Measurements from ENCODE around the gene C6orf15.

Gene C6orf15

DNA sequence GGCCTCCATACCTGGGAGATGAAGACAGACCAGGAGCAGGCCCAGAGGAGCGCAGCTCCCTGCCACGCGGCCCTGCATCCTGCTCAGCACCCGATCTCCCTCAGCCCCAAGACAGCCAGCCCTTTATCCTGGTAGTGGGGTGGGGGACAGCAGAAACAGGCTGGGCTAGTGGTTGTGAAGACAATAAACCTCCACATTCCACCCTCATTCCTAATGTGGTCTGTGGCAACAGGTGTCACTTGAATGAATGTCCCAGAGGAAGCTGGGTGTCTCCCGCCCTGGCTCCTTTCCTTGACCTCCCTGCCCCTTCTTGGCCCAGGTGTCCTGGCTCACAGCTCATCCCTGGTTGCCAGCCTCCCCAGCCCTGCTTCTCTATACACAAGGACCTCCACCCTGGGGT, at the start of gene C6orf15:
Gene C6orf15 (minus strand): TSS at position 98 of the 400 bp plus-strand sequence. CDS start 20 bp downstream, at position 78.
- DNase-seq (ENCODE audit: low read depth, low spot score), result no peak

DNA sequence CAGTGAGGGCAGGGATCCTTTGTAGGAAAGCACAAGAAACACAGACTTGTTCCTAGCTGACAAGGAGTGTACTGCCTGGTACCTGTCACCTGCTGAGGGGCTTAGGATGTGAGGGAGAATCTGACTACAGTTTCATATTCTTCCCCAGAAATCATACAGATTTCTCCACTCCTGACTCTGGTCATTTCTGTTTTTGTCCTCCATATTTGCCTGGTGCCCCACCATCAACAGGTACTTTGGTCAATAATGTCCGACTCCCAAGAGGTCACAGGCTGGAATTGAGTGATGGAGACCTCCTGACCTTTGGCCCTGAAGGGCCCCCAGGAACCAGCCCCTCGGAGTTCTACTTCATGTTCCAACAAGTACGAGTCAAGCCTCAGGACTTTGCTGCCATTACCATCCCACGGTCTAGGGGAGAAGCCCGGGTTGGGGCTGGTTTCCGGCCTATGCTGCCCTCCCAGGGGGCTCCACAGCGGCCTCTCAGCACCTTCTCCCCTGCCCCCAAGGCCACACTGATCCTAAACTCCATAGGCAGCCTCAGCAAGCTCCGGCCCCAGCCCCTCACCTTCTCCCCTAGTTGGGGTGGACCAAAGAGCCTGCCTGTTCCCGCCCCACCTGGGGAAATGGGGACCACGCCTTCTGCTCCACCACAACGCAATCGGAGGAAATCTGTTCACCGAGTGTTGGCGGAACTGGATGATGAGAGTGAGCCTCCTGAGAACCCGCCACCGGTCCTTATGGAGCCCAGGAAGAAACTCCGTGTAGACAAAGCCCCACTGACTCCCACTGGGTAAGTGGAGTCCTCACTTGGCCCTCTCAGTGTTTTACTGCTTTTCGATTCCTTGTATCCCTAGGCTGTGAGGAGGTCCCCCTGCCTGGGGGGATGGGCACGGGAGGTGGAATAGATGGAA, 49.1 kb upstream of the C6orf15 start:
- DNase-seq (ENCODE audit: low read depth, low spot score), result no peak

DNA sequence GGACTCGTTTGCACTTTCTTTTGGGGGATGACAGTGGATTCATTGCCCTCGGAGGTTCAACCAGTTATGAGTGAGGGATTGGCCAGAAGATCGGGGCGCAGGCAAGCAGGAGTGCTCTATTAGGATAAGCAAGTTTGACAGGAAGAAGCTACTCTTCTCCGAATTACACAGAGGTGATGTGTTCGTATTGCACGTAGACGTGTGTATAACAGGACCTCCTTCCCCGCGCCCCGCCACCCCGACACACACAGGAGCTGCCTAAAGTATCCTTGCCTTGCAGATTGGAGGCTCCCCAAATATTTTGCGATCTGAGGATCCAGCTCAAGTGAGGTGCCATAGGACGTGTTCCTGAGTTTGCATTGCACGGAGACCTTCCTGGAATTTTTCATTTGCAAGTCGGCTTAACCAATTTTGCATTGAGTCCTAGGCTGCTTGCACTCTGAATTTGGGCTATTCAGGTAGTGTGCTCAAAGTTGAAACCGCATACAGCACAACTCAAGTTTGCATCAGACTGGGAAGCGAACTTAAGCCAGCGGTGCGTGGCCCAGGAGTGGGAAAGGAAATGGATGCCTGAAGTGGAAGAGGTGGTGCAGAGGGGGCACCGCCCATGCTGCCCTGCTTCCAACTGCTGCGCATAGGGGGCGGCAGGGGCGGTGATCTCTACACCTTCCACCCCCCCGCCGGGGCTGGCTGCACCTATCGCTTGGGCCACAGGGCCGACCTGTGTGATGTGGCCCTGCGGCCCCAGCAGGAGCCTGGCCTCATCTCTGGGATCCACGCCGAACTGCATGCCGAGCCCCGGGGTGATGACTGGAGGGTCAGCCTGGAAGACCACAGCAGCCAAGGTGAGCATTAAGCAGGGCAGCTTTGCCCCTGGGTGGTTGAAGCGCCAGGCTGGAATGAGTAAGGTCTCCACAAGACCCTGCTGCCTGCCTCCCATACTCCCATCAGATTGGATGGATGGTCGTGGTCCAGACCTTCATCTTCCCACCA, 46.8 kb upstream of the C6orf15 start:
- DNase-seq (ENCODE audit: low read depth, low spot score), result no peak

DNA sequence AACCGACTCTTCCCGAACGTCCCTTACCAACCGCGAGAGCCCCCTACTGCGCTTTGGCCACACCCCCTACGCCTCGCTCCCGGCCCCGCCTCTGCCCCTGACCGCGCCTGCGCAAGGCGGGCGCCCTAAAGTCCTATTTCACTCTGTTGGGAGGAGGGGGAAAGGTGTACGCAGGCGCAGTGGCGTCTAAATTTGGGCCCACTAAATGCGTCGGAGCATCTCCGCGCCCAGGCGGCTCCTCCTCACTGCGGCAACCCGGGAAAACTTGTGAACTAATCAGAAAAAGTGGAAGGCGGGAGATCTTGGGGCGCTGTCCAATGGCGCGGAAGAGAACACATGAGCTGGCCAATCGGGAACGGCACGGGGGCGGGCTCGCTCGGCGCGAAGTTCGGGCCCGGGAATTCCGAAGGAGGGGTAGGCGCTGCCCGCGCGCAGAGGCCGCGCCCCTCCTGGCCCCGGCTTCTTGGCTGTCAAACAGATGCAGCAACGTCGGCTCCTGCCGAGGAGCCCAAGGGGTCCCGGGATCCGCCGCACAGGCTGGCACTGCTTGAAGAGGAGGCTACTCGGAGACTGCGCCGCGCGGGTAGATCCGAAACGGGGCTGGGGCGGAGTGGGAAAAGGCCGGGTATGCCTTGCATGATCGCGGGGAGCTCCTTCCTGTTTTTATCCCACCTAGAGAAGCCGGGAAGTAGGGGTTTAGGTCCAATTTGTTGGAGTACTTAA, 45.9 kb upstream of the C6orf15 start, which contains the start of gene TCF19:
Gene TCF19 (plus strand): TSS at position 450 of the 723 bp plus-strand sequence. CDS start 881 bp downstream, outside the sequence.
- no peak for DNase-seq (ENCODE audit: low read depth, low spot score)

DNA sequence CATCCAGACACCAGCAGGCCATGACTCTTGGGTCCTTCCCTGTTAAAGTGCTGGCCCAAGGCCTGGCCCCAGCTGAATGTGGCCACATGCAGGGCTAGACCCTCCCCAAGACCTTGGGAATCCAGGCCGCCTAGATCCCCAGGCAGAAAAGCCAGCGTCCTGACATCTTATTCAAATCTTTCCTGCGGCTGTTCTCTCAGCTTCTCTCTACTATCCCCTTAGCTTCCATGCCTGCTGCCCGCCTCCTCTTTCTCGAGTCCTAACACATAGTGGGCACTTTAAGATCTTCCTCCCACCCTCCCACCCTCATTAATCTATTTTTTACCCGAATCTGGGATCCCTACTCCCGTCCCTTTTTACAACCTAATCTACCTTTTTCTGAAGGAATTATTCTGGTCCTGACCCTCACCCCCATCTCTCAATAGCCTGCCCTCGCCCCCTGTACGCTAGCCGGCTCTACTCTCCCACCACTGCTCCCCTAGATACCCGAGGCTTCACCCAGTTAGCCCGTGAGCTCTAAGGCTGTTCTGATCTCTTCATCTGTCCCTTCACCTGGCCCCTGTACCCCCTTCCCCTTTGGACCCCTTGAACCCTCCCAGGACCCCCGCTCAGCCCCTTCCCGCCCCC, 45.3 kb upstream of the C6orf15 start, which contains the start of gene CCHCR1:
Gene CCHCR1 (minus strand): TSS at position 290 of the 627 bp plus-strand sequence. CDS start 202 bp downstream, at position 88.
- no peak for DNase-seq (ENCODE audit: low read depth, low spot score)

DNA sequence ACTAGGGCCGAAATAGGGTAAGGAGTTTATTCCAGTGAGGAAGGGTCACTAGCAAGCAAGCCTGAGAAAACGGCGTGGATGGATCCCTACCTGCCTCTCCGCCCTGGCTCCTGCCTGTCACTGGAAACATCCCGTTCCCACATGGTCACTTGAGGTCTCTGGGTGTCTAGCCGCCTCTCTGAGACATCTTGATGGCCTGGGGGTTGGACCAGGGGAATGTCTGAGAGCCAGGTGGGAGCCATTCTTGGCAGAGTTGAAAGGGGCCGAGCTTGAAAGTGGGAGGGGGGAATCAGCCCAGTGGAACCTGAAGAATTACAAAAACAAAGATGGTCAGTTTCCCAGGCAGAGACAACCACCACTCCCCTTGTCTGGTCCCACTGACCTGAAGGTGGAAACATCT, 44.3 kb upstream of the C6orf15 start:
- DNase-seq (ENCODE audit: low read depth, low spot score), result no peak

DNA sequence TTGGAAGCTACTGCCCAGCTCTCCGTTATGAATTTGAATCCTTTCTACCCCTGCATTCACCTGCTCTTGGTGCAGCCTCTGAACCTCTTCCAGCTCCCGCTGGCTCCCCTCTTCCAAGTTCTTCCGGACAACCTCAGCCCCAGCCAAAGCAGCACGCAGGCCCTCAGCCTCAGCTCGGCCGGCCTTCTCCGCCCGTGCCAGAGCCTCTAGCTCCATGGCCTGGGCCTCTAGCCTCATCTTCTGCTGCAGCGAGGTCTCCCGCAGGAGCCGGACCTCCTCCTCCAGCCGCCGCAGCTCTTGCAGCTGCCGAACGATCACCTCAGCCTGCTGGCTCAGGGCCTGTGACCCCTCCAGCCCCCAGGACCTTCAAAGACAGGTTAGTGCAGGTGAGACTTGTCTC, 42.1 kb upstream of the C6orf15 start:
- DNase-seq (ENCODE audit: low read depth, low spot score), result no peak

DNA sequence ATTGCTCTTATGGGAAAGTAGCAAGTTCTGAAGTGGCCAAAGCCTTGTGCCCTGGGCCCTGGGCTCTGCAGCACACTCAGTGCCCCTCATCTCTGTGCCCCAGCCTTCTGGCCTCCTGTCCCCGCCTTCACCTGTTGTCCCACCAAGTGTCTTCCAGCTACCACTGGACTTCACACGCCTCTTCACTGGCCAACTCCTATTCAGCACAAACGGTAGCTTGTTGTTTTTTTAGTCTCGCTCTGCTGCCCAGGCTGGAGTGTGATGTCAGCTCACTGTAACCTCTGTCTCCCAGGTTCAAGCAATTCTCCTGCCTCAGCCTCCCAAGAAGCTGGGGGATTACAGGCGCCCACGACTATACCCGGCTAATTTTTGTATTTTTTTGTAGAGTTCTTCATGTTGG, 40.4 kb upstream of the C6orf15 start:
- no peak for DNase-seq (ENCODE audit: low read depth, low spot score)

DNA sequence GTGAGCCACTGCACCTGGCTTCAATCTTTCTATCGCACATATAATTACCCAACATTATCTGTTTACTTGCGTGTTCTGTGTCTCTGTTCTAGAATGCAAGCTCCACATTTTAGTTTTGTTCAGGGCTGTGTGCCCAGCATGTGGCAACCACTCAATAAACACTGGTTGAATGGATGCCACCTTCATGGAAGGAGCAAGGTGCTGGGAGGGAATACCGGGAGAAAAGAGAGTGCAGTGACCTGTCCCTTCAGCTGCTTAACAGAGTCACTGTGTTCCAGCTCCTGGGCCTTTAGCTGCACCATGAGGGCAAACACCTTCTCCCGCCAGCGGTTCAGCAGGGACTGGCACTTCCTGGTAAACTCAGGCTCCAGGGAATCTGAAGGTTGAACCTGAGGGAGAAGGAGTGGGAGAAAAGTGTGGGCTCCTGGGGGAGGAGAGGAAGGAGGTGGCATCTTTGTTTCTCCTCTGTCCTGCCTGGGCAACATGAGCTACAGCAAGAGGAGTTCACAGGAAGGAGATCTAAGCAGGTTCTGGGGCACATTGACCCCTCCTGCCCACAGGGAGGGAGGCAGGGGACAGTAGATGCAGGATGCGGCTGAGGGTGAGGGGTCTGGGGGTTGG, 37.6 kb upstream of the C6orf15 start:
- DNase-seq (ENCODE audit: low read depth, low spot score), result no peak

DNA sequence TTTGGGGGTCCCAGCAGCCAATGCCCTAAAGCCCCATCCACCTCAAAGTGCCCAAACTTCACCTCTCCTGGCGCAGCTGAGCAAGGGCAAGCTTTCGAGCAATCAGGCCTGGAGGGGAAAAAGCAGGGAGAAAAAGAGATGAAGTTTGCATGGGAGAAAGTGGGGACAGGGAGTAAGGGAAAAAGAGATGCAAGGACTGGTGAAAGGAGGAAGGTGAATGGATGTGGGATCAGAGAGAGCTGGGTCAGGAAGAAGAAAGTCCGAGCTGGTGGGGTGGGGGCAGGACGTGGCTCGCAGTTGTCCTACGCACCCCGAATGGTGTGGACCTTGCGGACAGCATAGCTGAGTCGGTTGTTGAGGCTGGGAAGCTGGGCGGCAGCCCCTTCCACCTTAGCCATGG, 33.0 kb upstream of the C6orf15 start:
- DNase-seq (ENCODE audit: low read depth, low spot score), result no peak

DNA sequence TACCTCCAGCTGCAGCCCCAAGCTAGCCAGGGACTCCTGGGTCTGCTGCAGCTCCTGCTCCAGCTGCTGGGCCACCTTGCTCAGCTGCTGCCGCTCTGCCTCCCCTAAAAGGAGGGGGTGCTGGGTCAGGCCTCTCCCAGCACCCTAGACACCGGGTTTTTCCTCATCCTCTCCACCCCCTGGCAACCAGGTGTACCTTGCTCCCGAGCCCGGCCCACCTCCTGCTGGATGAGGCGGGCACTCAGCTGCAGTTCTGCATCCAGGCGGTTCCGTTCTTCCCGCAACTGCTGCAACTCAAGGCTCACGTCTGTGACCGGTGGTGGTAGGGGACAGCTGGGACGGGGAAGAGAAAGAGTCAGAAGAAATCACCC, 32.6 kb upstream of the C6orf15 start:
- DNase-seq (ENCODE audit: low read depth, low spot score), result no peak

DNA sequence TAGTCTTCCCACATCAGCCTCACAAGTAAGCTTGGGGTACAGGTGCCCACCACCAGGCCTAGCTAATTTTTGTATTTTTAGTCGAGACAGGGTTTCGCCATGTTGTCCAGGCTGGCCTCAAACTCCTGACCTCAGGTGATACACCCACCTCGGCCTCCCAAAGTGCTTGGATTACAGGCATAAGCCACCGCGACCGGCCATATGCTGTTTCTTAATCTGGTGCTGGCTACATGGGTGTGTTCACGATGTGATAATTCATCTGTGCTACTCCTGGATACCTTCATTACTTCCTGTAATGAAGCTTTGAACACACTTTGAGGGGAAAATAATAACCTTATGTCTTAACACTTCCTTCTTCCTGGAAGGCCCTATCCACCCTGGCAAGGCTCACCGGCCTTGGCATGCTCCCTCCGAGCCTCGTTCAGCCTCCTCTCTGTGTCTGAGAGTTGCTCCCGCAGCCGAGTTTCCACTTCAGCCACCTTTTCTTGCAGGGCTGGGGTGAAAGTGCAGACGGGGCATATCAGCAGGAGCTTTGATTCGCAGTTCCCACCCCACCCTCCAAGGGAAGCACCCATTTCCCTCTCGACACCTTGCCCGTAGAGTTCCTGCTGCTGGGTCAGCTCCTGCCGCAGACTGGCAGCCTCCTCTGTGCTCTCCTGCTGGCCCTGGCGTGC, 32.1 kb upstream of the C6orf15 start:
- no peak for DNase-seq (ENCODE audit: low read depth, low spot score)

DNA sequence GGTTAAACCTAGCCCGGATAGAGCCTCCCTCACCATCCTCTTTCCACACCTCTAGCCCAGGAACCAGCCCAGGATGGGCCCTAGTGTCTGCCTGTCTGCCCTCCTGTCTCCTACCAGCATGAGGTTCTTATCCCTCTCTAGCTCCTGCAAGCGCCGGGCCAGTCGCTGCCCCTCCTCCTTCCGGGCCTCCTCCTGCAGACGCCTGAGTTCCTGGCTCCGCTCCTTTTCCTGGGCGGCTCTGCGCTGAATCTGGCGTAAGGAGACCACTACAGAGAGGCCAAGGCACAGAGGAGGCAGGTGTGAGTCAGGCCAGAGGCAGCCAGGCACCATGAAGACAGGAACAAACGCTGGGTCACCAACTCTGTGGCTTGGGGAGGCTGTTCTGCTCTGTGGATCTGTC, 30.8 kb upstream of the C6orf15 start:
- no peak for DNase-seq (ENCODE audit: low read depth, low spot score)

DNA sequence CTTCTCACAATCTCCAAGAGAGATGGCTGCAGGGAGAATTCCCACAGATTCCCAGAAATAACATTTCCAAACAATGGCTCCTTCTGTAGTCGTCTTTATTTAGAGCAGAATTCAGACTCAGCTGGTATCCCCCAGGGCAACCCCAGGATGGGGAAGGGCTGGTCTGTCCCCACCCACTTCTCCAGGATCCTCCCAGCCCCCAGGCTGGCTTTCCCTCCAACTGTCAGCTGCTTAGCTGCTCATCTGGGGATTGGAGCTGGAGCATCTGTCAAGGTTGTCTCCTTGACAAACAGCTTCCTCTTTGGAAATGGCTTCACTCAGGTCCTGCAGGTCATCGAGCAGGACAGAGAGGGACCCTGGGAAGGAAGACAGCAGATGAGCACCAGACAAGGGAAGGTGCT, 30.0 kb upstream of the C6orf15 start:
- no peak for DNase-seq (ENCODE audit: low read depth, low spot score)

DNA sequence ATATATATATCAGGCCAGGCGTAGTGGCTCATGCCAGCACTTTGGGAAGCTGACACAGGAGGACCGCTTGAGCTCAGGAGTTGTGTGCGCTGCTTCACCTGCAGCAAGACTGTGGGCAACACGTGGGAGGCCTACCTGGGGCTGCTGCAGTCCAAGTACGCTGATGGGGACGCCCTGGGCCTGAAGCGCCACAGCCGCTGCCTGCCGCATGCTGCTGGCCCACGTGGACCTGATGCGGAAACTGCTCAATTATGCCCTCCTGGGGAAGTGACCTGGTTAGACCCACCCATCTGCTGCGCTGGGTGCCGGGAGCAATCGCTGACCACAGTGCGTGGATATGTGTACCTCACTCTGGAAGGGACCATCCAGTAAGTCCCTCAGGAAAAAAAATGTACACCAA, 28.3 kb upstream of the C6orf15 start:
- no peak for DNase-seq (ENCODE audit: low read depth, low spot score)

DNA sequence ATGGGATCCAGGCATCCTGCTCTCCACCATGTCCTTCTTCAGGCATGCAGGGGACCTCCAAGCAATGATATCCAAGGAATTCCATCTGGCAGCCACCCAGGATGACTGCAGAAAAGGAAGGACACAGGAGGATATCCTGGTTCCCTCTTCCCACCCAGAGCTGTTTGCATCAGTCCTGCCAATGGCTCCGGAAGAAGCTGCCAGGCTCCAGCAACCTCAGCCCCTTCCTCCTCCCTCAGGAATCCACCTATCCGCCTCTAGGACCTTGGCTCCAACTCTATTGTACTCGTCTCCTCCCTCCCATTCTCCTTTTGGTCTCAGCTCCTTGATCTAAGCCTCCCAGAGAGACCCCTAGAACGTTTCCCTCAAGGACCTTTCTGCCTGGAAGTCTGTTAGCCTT, 27.2 kb upstream of the C6orf15 start:
- DNase-seq (ENCODE audit: low read depth, low spot score), result no peak

DNA sequence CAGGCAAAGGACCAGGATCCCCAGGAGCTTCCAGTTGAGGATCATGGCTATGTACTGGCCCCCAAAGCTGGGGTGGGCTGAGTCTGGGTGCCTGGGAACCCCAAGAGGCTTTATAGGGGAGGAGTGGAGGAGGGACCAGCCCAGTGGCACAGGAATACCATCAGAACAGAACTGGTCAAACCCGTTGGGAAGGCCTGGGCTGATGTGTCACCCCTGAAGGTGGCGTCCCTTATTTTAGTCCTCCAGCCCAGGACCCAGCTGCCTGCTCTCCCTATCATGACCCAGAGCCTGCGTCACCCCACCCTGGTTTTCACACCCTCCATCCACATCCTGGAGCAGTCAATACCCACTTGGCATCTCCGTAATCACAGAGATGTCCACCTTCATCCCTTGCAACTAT, 26.6 kb upstream of the C6orf15 start, which contains the start of gene PSORS1C2:
Gene PSORS1C2 (minus strand): TSS at position 85 of the 400 bp plus-strand sequence. CDS start 40 bp downstream, at position 45.
- DNase-seq (ENCODE audit: low read depth, low spot score), result no peak

DNA sequence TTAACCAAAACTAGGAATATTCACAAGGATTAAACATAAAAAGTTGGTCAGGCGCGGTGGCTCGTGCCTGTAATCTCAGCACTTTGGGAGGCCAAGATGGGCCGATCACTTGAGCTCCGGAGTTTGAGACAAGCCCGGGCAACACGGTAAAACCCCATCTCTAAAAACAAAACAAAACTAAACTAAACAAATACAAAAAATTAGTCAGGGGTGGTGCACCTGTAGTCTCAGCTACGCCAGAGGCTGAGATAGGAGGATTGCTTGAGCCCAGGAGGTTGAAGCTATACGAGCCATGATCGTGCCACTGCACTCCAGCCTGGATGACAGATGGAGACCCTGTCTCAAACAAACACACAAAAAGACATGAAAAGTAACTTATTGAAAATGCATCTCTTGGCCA, 23.3 kb upstream of the C6orf15 start:
- no peak for DNase-seq (ENCODE audit: low read depth, low spot score)

DNA sequence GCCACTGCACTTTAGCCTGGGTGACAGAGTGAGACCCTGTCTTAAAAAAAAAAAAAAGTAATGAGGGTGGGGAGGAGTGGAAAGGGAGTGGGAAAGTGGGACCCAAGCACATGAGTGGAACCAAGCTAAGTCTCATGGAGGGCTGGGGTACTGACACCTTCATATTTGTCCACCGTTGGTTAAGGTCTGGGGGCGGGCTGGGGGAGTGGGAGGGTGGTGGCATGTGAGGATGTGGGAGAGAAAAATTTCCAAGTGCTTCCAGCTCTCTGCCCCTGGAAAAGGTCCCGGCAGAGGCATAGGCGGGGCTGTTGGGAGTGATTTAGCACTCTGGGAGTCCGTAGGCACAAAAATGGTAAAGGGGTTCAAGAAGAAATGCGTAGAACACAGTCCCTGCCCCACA, 20.4 kb upstream of the C6orf15 start:
- no peak for DNase-seq (ENCODE audit: low read depth, low spot score)

DNA sequence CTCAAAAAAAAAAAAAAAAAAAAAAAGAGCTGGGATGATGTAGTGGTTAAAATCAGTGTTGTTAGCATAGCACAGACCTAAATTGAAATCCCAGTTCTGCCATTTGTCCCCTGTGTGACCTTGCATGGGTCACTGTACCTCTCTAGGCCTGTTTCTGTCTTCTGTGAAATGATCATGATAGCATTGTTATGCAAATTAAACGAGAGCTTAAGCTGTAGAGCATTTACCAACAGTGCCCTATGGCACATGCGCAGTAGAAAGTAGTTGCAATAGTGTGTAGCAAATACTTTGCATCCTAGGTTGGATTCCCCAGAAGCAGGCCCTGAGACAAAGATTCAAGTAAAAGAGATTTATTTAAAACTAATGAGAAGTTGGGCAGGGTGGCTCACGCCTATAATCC, 19.2 kb upstream of the C6orf15 start:
- no peak for DNase-seq (ENCODE audit: low read depth, low spot score)
